ENCODE measurements around the gene GALNS. TPM values are rescaled to one million over a fixed set of nuclear protein-coding genes. Genes with fewer than 3 reads are reported as not detected.

GALNS gene
- total and polyA plus RNA-seq, 12 donors, result 12.6 to 63.1 (median 36.2) TPM

DNA sequence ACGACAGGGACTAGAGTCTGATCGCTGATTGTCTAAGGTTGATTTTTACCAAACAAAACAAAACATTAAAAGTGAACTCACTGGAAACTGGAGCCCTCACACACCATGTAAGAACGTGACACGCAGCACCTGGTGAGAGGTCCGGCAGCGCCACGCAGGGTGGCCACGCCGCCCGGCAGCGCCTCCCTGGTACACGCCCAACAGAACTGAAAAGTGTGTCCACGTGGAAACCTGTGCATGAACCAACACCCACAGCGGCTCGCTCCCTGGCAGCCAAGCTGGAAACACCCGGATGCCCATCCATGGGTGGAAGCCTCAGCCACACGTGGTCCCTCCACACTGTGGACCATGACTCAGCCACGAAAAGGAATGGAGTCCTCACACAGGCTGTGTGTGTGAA lies 9.1 kb downstream of the GALNS start:
- Histone ChIP-seq H3K9me3 (replicated peaks in 1 of 3) (no peaks in the 10 kb centered on the region), H3K27me3 (no peaks in the 10 kb centered on the region), H3K4me3 (no peak overlapping the region), H3K27ac (no peak overlapping the region), H3K4me1 (replicated peaks in 1 of 2) (no peaks in the 10 kb centered on the region), H3K36me3 (replicated peaks in 1 of 2) (peaks cover 0 to 3% of the 10 kb centered on the region in 2 donors)
- TF ChIP-seq, protein P1, sequence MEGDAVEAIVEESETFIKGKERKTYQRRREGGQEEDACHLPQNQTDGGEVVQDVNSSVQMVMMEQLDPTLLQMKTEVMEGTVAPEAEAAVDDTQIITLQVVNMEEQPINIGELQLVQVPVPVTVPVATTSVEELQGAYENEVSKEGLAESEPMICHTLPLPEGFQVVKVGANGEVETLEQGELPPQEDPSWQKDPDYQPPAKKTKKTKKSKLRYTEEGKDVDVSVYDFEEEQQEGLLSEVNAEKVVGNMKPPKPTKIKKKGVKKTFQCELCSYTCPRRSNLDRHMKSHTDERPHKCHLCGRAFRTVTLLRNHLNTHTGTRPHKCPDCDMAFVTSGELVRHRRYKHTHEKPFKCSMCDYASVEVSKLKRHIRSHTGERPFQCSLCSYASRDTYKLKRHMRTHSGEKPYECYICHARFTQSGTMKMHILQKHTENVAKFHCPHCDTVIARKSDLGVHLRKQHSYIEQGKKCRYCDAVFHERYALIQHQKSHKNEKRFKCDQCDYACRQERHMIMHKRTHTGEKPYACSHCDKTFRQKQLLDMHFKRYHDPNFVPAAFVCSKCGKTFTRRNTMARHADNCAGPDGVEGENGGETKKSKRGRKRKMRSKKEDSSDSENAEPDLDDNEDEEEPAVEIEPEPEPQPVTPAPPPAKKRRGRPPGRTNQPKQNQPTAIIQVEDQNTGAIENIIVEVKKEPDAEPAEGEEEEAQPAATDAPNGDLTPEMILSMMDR (IDR thresholded peaks at IDR 0.05), result no peak
- TF ChIP-seq POLR2A (IDR thresholded peaks at IDR 0.05), result no peak
- 93 to 96% (median 95%) methylated on average over 11 to 18 of the region's 18 CpGs for WGBS, 4 donors
- no peak for DNase-seq
- intact Hi-C loops (cut with DNase I), result no loop called here

DNA sequence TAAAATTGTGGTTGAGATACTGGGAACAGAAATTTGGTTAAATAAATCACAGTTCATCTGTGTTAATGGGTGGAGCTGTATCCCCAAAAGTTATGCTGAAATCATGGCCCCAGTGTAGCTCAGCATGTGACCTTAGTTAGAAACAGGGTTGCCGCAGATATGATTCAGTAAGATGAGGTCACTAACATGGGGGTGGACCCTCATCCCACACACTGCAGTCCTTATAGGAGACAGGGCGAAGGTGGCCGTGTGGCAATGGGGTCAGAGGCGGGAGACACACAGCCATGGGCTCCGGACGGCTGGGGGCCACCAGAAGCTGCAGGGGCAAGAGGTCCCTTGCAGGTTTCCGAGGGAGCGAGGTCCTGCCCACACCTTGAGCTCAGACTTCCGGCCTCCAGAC lies 10.7 kb downstream of the GALNS start:
- peaks cover 0 to 3% of the 10 kb centered on the region in 2 donors for H3K36me3 ChIP-seq (replicated peaks in 1 of 2)
- H3K4me1 ChIP-seq (replicated peaks in 1 of 2), result no peaks in the 10 kb centered on the region
- H3K27me3 ChIP-seq, result no peaks in the 10 kb centered on the region
- WGBS, 4 donors, result 87 to 94% (median 89%) methylated on average over 9 of the region's 9 CpGs
- no peak overlapping the region for H3K4me3 ChIP-seq
- intact Hi-C loops (cut with DNase I), result no loop called here
- no peak for DNase-seq
- no peaks in the 10 kb centered on the region for H3K9me3 ChIP-seq (replicated peaks in 1 of 3)
- no peak overlapping the region for H3K27ac ChIP-seq
- TF ChIP-seq, protein P1 (IDR thresholded peaks at IDR 0.05), result no peak
- no peak for TF ChIP-seq POLR2A (IDR thresholded peaks at IDR 0.05)

DNA sequence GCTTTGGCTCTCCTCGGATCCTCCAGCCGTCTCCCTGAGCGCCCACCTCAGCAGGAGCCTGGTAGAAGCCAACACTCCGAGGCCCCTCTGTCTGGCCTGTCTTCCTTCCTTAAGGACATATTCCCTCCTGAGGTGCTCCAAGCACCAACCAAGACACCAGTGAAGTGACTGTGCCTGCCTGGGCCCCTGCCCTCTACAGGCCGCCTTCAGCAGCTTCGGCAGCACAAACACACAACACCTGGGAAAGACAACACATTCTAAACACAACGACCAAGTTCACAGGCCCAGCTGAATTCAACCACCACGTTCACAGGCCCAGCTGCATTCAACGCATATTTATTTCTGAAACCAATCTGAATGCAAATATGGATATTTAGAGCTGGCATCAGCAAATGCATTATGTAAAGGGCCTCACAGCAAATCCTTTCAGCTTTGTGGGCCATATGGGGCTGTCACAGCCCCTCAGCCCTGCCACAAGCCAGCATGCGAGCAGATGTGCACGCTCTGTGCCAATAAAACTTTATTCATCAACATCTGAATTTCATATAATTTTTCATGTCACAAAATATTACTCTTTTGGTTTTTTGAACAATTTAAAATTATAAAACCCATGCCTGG lies 12.2 kb downstream of the GALNS start:
- TF ChIP-seq, protein P1 (IDR thresholded peaks at IDR 0.05), result no peak
- no peak for TF ChIP-seq POLR2A (IDR thresholded peaks at IDR 0.05)
- intact Hi-C loops (cut with DNase I), result no loop called here
- Histone ChIP-seq H3K4me1 (replicated peaks in 1 of 2) (no peaks in the 10 kb centered on the region), H3K9me3 (replicated peaks in 1 of 3) (no peaks in the 10 kb centered on the region), H3K4me3 (no peak overlapping the region), H3K27me3 (no peaks in the 10 kb centered on the region), H3K36me3 (replicated peaks in 1 of 2) (peaks cover 0 to 14% of the 10 kb centered on the region in 2 donors), H3K27ac (no peak overlapping the region)
- 84 to 90% (median 88%) methylated on average over 10 to 11 of the region's 11 CpGs for WGBS, 4 donors
- DNase-seq, result no peak

GRCh38 chr16:88843256-88843655 lies 13.5 kb downstream of the GALNS start:
- H3K27ac ChIP-seq, result no peak overlapping the region
- TF ChIP-seq POLR2A (IDR thresholded peaks at IDR 0.05), result no peak
- TF ChIP-seq, protein P1 (IDR thresholded peaks at IDR 0.05), result no peak
- 92 to 96% (median 94%) methylated on average over 20 of the region's 20 CpGs for WGBS, 4 donors
- no peaks in the 10 kb centered on the region for H3K27me3 ChIP-seq
- no peak overlapping the region for H3K4me3 ChIP-seq
- no peaks in the 10 kb centered on the region for H3K9me3 ChIP-seq (replicated peaks in 1 of 3)
- intact Hi-C loops (cut with DNase I), result no loop called here
- H3K36me3 ChIP-seq (replicated peaks in 1 of 2), result peaks cover 0 to 21% of the 10 kb centered on the region in 2 donors
- H3K4me1 ChIP-seq (replicated peaks in 1 of 2), result no peaks in the 10 kb centered on the region
- DNase-seq, result no peak

All from adrenal gland (tissue), 12 donors.